Renal cortex interstitium (tissue), 11 donors: Measurements from ENCODE around the gene DRAP1. TPM values are rescaled to one million over a fixed set of nuclear protein-coding genes. Genes with fewer than 3 reads are reported as not detected.
A peak's percentile ranks its signal among the peaks of the same experiment; 100 is the strongest.
"Not testable (repeated sequence)": the region's sequence is repeated elsewhere in the genome, so short reads cannot be mapped to it uniquely, and the experiment has no call there.

ENCODE experiments used
- DNase-seq, 11 donors: peaks; one replicate each; pipeline ENCODE4 v3.0.0-alpha.2; 2013; ENCODE audit warnings: low read depth in 9 of 11, low spot score in 4 of 11; ENCODE audit errors: extremely low read depth in 1 of 11
- polyA plus RNA-seq, 3 donors: library from polyadenylated mRNA; unstranded; fragments of 120-200 nt; gene quantifications; one replicate each; pipeline ENCODE4 v1.2.1, GENCODE V29; 2013; ENCODE audit not compliant: insufficient read length in 3 of 3

Gene DRAP1
- polyA plus RNA-seq, 3 donors = 73.3 to 109 (median 88.0) TPM

DNA sequence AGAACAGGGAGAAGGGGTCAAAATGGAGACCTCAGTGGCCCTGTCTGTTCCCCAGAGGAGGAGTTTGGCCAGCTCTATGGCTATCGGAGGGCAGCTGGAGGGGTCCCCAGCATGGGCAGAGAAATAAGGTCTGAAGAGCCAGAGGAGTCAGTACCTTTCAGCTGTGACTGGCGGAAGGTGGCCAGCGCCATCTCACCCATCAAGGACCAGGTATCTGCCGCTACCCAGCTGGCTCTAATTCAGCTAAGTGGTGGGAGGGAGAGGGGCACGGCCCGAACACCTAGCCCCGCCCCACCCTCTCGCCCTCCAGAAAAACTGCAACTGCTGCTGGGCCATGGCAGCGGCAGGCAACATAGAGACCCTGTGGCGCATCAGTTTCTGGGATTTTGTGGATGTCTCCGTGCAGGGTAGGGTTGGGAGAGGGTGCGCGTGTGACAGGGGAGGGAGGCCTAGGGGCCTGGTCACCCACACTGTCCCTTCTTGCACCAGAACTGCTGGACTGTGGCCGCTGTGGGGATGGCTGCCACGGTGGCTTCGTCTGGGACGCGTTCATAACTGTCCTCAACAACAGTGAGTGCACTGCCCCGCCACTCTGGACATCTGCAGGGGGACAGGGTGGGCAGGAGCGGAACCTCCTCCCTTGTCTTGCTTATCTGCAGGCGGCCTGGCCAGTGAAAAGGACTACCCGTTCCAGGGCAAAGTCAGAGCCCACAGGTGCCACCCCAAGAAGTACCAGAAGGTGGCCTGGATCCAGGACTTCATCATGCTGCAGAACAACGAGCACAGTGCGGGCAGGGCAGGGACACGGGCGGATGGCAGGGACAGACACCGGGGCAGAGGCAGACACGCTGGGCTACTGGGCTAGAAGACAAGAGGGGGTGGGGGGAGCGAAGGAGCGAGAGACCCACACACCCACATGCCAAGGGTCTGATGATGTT lies 36.8 kb upstream of the DRAP1 start:
- no peak for DNase-seq

DNA sequence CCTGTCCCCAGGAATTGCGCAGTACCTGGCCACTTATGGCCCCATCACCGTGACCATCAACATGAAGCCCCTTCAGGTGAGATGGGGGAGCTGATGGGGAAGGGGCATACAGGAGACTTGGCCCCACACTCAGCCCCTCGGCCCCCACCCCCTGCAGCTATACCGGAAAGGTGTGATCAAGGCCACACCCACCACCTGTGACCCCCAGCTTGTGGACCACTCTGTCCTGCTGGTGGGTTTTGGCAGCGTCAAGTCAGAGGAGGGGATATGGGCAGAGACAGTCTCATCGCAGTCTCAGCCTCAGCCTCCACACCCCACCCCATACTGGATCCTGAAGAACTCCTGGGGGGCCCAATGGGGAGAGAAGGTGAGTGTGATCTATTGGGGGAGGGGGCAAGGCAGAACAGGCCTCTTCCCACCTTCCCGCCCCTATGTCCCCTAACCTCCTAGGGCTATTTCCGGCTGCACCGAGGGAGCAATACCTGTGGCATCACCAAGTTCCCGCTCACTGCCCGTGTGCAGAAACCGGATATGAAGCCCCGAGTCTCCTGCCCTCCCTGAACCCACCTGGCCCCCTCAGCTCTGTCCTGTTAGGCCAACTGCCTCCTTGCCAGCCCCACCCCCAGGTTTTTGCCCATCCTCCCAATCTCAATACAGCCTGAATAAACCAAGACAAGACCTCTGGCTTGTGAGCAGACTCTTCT lies 36.0 kb upstream of the DRAP1 start:
- no peak for DNase-seq

DNA sequence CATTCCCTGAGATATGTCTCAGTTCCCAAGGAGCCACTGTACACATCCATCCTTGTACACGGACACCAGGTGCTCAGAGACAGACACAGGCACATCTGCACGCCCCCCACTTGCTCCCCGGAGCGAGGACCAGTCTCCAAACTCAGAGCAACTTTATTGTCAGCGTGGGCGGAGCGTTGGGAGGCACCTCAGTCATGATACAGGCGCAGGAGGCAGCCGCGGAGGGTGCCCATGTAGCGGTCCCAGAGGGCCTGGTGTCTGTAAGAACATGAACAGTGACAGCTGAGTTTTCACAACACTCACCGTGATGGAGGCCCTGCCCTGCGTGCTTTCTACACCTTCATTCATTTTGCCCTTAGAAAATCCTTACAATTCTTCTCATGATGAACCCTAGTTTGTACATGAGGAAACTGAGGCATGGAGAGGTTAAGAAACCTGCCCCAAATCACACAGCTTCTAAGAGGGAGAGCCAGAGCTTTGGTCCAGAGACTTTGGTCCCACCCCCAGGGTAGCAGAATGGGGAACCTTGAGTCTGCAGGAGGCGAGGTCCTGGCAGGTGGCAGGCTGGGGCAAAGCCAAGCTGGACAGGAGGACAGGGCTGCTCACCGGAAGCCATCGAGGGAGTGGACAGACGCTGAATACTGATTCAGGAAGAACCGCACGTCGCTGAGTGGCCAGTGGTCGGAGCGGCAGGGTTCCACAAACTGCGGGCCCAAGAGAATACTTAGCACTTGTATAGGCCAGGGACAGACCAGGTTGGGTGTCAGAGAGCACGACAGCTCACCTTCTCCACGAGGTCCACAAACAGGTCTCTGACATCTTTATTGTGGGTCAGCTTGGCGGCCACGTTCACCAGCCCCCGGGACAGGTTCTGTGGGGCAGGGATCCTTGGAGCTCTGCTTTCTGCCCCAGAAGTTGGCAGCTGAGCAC lies 35.2 kb upstream of the DRAP1 start:
- DNase-seq = no peak

DNA sequence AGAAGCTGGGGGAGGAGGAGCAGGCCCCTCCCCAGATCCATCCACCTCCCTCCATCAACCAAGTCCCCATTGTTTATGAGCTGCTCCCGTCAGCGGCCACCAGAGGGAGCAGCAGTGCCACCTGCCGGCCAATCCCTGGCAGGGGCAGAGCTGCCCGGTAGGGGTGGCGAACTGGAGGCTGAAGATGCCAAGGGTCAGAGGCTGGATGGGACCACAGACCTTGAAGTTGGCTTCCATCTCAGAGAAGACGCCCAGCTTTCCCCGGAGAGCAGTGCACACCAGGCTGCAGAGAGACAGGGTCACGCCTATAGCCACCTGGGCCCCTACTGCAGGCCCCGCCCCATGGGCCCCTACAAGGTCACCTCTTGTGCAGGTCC lies 34.5 kb upstream of the DRAP1 start:
- no peak for DNase-seq

DNA sequence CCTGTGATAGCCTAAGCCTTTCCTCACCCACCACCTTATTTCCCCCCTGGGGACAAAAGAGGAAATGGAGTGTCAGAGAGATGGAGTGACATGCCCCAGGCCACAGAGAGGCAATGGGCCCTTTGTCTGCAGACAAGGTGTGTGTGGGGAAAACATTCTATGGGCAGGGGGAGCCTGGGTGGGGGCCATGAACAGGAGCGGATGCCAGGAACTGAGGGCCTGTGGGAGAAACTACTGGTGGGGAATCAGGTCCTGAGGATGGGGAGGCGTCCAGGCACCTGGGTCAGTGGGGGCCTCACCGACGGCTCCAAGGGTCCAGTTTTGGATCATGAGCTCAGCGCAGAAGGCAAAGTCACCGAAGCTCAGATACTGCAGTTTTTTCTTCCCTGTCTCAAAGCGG lies 34.0 kb upstream of the DRAP1 start:
- no peak for DNase-seq

DNA sequence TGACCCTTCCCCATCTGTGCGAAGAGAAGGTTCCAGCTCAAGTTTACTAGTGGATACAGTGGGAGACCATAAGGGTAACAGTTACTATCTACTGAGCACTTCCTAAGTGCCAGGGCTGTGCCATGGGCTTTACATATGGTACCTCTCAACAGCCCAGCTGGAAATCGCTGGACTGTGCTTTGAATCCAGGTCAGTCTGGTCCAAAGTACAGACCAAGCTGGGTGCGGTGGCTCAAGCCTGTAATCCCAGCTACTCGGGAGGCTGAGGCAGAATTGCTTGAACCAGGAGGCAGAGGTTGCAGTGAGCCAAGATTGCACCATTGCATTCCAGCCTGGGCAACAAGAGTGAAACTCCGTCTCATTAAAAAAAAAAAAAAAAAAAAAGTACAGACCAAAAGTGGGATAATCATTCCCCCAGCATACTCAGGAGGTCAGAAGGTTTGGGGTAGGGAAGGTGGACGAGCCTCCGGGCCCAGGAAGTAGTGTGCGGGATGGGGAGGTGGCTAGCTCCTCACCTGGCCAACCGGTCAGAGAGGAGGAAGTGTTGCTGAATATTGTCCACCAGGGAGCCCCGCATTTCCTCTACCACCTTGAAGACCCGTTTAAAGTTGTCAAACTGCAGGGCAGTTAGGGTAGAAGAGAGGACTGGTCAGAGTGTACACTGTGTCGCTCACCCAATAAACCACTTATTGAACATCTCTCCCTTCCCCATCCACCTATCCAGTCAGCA lies 33.3 kb upstream of the DRAP1 start:
- DNase-seq = no peak

DNA sequence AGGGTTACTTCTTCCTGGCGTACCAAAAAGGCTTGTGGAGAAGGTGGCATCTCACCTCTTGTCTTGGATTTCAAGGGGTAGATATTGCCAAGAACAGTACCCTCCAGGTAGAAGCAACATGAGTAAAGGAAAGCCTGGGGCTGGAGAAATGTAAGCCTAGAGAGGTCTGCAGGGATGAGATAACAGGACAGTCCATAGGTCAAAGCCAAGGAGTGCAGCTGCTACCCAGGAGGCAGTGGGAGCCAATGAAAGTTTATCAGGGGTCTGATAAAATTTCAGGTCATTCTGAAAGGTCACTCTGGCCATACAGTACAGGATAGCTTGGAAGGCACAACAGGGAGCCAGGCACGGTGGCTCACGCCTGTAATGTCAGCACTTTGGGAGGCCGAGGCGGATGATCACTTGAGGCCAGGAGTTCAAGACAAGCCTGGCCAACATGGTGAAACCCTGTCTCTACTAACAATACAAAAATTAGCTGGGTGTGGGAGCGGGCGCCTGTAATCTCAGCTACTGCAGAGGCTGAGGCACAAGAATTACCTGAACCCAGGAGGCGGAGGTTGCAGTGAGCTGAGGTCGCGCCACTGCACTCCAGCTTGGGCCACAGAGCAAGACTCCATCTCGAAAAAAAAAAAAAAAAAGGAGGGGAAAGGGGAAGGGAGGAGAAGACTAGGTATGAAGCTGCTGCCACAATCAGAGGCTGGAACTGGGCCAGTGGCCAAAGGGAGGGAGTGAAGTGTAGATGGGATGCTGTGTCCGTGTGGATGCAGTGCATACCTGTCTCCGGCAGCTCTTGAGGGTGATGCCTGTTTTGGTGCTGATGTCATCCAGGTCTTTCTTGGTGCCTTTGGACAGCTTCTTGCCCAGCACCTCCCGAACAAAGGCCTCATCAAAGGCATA lies 32.2 kb upstream of the DRAP1 start:
- no peak for DNase-seq

DNA sequence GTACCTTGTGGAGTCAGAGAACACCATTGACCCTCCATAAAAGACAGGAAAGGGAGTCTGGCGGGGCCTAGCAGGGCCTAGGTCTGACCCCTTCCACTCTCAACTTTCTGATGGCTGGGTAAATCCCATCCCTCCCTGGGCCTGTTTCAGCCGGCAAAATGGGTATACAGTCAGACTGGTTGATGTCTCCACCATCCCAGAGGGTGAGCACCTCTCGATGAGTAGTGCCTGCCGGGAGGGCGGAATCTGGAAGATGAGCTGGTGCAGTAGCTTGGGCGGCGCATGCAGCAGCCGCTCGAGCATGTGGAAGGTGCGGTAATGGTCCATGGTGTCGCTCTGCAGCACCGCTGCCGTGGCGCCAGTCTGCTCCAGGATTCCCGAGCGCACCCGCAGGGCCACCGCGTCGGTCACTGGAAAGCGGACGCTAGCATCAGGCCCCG lies 31.5 kb upstream of the DRAP1 start:
- DNase-seq = no peak

DNA sequence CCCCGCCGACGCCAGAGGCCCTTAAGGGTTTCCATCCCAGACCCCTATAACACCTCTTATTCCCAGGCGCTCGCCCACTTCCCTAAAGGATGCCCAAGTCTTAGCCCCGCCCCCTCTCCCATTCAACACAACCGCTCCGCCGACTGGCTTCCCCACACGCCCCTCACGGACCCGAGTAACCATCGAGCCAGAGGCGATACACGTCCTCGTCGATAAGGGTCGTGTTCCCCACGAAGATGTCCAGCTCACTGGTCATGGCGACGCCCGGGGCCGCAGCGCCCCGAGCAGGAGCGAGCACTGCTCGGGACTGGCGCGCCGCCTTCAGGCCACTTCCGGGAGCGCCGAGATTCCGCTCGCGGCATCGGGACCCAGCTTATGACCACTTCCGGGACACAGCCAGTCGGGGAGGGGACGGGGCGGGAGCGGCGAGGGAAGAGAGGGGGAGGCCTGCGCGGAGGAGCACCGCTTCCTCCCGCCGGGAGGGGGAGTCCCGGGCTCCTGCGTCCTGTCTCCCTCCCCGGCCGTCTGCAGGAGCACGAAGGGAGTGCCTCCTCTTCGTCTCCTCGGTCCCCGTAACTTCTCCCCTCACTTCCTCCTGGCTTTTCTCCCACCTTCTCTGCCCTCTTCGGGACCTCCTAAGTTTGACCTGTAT lies 30.9 kb upstream of the DRAP1 start, which contains the start of gene FIBP:
TSS of gene FIBP (minus strand) at position 309 of the 652 bp plus-strand sequence. CDS start at position 256, 53 bp downstream.
- DNase-seq = peak; percentile 89 to 96 (median 94)

DNA sequence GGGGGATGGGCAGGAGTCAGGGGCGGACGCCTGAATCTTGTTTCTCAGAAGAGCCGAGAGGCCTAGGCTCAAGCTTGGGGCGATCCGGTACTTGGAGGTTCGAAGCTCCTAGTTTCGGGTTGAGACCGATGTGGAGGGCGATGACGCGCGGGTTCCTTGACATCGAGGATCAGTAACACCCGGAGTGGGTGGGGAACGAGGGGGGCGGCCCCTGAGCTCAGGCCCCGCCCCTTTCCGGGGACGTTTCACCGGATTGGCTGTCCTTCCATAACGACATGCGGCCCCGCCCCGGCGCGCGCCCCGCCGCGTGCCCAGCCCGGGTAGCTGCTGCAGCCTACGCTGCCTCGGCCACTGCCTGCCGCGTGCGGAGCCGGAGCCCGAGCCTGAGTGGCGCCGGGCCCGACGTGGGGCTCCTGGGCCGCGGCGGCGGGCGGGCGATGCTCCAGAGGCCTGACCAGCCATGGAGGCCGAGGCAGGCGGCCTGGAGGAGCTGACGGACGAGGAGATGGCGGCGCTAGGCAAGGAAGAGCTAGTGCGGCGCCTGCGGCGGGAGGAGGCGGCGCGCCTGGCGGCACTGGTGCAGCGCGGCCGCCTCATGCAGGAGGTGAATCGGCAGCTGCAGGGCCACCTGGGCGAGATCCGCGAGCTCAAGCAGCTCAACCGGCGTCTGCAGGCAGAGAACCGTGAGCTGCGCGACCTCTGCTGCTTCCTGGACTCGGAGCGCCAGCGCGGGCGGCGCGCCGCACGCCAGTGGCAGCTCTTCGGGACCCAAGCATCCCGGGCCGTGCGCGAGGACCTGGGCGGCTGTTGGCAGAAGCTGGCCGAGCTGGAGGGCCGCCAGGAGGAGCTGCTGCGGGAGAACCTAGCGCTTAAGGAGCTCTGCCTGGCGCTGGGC lies 28.7 kb upstream of the DRAP1 start, which contains the start of gene CCDC85B:
TSS of gene CCDC85B (plus strand) at position 350 of the 895 bp plus-strand sequence. CDS start at position 461, 111 bp downstream.
- DNase-seq = peak; percentile 86 to 96 (median 93)

DNA sequence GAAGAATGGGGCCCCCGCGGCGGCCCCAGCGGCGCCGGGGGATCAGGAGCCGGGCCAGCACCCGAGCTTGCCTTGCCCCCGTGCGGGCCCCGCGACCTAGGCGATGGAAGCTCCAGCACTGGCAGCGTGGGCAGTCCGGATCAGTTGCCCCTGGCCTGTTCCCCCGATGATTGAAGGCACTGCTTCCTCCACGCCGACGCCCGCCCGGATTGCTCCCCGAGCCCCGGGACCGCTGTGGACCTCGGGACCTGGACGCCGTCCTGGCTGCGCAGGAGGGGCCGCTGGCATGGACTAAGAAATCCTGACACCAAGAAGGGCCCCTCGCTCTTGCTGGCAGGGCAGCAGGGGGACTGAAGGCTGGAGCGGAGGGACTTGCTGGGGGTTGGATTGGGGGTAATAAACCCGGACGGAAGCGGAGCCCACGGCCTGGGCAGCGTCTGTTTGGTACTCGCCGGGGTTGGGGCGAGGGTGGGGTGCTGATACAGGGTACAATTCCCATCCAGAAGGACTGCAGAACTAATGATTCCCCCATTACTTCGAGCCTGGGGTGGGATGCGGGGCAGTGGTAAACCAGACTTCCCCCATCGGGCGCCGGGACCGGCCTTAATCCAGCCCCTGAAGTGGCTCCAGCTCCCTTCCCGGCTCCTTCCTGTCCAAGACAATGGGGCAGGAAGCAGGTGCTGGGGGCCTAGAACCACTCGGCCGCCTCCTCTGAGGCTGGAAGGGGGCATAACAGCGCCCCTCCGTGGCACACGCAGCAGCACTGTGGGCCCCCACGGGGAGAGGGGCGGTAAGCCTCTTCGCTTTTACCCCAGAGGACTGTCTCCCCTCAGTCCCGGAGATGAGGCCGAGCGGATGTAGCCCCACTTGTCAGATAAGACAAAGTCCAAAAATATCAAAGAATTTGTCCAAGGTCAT lies 27.7 kb upstream of the DRAP1 start:
- no peak for DNase-seq

DNA sequence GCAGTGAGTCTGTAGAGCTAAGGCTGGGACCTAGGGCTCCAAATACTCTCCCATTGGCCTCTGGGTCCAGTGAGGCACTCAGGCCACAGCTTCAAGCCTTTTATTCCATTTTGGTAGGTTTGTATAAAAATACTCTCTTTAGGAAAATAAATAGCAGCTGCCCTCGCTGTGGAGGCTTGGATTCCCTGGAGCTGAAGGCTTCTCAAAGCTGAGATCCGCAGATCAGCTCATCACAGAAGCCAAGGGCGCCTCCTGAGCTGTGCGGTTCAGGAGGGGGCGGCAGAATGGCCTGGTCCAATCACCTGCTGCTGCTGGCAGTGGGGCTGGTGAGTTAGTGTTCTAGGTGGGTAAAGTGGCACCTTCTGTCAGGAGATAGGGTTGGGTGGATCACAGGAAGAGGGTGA lies 27.1 kb upstream of the DRAP1 start:
- not testable (repeated sequence) for DNase-seq

DNA sequence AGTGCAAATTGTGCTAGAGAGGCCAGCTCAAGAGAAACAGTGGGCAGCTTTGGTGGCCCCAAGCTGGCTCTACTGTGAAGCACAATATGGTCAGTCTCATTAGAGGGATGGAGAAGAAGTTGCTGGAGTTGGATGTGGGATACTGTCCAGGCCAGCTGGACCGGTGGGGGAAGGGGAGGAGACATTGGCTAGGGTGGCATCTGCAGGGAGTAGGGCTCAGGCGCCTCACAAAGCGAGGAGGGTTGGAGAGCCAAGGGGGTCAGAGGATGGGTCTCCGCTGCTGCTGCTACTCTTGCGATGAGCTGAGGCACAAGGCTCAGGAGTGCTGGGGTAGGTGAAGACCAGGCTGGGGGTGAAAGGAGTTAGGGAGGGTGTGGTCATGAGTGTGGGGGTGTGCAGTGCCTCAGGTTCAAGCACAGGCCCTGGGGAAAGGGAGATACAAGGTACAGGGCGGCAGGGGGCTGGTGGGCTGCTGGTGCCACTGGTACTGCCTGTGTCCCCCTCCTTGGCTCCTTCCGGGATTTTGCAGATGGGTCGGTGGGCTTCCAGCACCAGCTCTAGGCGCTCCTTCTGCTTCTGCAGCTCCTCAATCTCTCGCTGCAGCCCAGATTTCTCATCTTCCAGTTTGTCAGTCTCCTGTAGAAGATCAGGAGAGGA lies 26.4 kb upstream of the DRAP1 start:
- DNase-seq = no peak

DNA sequence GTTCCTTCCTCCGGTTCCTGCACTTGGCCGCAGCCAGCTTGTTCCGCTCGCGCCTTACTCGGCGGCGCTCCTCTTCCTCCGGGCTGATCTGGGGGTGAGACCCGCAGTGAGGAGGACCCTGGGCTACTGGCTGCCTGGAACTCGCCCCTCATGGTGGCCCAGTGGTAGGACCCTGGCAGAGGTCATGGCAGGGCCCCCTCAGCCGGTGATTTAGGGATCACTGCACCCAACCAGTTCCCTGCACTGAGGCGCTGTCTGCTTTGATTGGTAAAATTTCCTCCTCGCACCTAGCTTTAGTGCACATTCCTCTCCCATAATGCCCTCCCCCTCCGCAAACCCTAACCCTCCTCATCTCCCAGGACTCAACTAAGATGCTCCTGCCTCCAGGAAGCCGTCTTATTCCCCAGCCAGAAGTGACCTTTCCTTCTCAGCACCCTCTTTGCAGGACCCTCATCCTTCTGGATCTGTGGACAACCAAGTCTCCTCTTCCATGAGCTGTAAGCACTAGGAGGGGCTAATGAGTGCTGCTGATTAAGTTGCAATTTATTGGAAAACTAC lies 25.1 kb upstream of the DRAP1 start:
- no peak for DNase-seq
